ENCODE measurements around the gene CTU2. TPM values are rescaled to one million over a fixed set of nuclear protein-coding genes. Genes with fewer than 3 reads are reported as not detected.

Gene CTU2
- polyA plus RNA-seq, 1 donor = 12.0 TPM

GRCh38 chr16:88681709-88682451 lies 24.4 kb upstream of the CTU2 start:
- DNase-seq (ENCODE audit: low read depth) = no peak

GRCh38 chr16:88684569-88685155 lies 21.6 kb upstream of the CTU2 start:
- no peak for DNase-seq (ENCODE audit: low read depth)

GRCh38 chr16:88685156-88686061 lies 20.9 kb upstream of the CTU2 start:
- DNase-seq (ENCODE audit: low read depth) = no peak

GRCh38 chr16:88686062-88686438 lies 20.3 kb upstream of the CTU2 start:
- DNase-seq (ENCODE audit: low read depth) = no peak

GRCh38 chr16:88686439-88687253 lies 19.7 kb upstream of the CTU2 start, which contains the start of gene SNAI3:
TSS of gene SNAI3 (minus strand) at chr16:88686507. CDS start at chr16:88686406, 101 bp downstream.
- no peak for DNase-seq (ENCODE audit: low read depth)

- DNase-seq (ENCODE audit: low read depth) = no peak
Observed at GRCh38 chr16:88687254-88687576, 19.1 kb upstream of the CTU2 start.

- DNase-seq (ENCODE audit: low read depth) = no peak
Observed at GRCh38 chr16:88687676-88688012, 18.7 kb upstream of the CTU2 start.

GRCh38 chr16:88688013-88688778 lies 18.1 kb upstream of the CTU2 start:
- DNase-seq (ENCODE audit: low read depth) = no peak

- DNase-seq (ENCODE audit: low read depth) = no peak
Observed at GRCh38 chr16:88690341-88691128, 15.8 kb upstream of the CTU2 start.

GRCh38 chr16:88691129-88691813 lies 15.0 kb upstream of the CTU2 start:
- DNase-seq (ENCODE audit: low read depth) = no peak

- no peak for DNase-seq (ENCODE audit: low read depth)
Observed at GRCh38 chr16:88691924-88692560, 14.3 kb upstream of the CTU2 start.

- no peak for DNase-seq (ENCODE audit: low read depth)
Observed at GRCh38 chr16:88692861-88693260, 13.4 kb upstream of the CTU2 start.

GRCh38 chr16:88693420-88694177 lies 12.7 kb upstream of the CTU2 start:
- DNase-seq (ENCODE audit: low read depth) = no peak

GRCh38 chr16:88694221-88695087 lies 11.8 kb upstream of the CTU2 start:
- no peak for DNase-seq (ENCODE audit: low read depth)

- no peak for DNase-seq (ENCODE audit: low read depth)
Observed at GRCh38 chr16:88695218-88695617, 11.1 kb upstream of the CTU2 start.

- no peak for DNase-seq (ENCODE audit: low read depth)
Observed at GRCh38 chr16:88695753-88696152, 10.6 kb upstream of the CTU2 start.

- no peak for DNase-seq (ENCODE audit: low read depth)
Observed at GRCh38 chr16:88696441-88696840, 9.9 kb upstream of the CTU2 start.

All from forelimb muscle (tissue), 1 donor.